Heart right ventricle (tissue), 16 donors: Measurements from ENCODE around the gene SLFN5. TPM values are rescaled to one million over a fixed set of nuclear protein-coding genes. Genes with fewer than 3 reads are reported as not detected.

Experiments used
- ATAC-seq, 8 donors: fragments of 200-7000 bp; cut with Tn5 transposase; one replicate each; pipeline ENCODE4 v1.9.1; 2020; ENCODE audit warnings: mild to moderate bottlenecking in 8 of 8, moderate library complexity in 8 of 8, moderate number of reproducible peaks in 1 of 8
- DNase-seq, 2 donors: peaks; one replicate each; pipeline ENCODE4 v3.0.0-alpha.2; 2020
- H3K27ac ChIP-seq, 10 donors: fragments of 200-600 bp; sonication (generic) in 2 of 10; one replicate each; pipeline versions ENCODE4 v1.5.0 to v1.8.0; 2020 to 2022; ENCODE audit warnings: mild to moderate bottlenecking in 3 of 10
- H3K27me3 ChIP-seq, 7 donors: fragments of 200-600 bp; one replicate each; pipeline ENCODE4 v1.8.0; 2021 to 2022; ENCODE audit warnings: mild to moderate bottlenecking in 2 of 7
- H3K36me3 ChIP-seq, 9 donors: fragments of 200-600 bp; sonication (generic) in 1 of 9; one replicate each; pipeline versions ENCODE4 v1.5.0 to v1.8.0; 2020 to 2022; ENCODE audit warnings: mild to moderate bottlenecking in 2 of 9
- H3K4me1 ChIP-seq, 9 donors: fragments of 200-600 bp; sonication (generic) in 1 of 9; one replicate each; pipeline versions ENCODE4 v1.5.0 to v1.8.0; 2020 to 2022; ENCODE audit warnings: mild to moderate bottlenecking in 4 of 9
- H3K4me3 ChIP-seq, 10 donors: fragments of 200-600 bp; sonication (generic) in 2 of 10; one replicate each; pipeline versions ENCODE4 v1.5.0 to v1.8.0; 2020 to 2022; ENCODE audit warnings: mild to moderate bottlenecking in 7 of 10, moderate library complexity in 2 of 10
- H3K9me3 ChIP-seq, 11 donors: fragments of 200-600 bp in 10 of 11; sonication (generic) in 2 of 11; one replicate each; pipeline versions ENCODE4 v1.5.0 to v1.8.0; 2013 to 2022; ENCODE audit warnings: mild to moderate bottlenecking in 2 of 11, control low read depth in 1 of 11, moderate library complexity in 1 of 11
- WGBS, 2 donors: extraction: QIAGEN DNeasy Blood & Tissue Kit; methylation state at CpG; one replicate each; pipeline ENCODE4 v1.1.7; 2013; ENCODE audit warnings: inconsistent platforms in 1 of 2; 5-methylcytosine and 5-hydroxymethylcytosine counted together
- intact Hi-C, 10 donors: fragments of 100-400 bp; cut with DNase I; formaldehyde crosslinking; loops; one replicate each; pipeline versions ENCODE4 v1.11.1 to v1.14.2; 2022
- polyA plus RNA-seq, 2 donors: library from polyadenylated mRNA; stranded (reverse); fragments of 200-250 nt; gene quantifications; one replicate each; pipeline ENCODE4 v1.2.3, GENCODE V29; 2013
- total RNA-seq, 10 donors: library from RNA; stranded (reverse); fragmentation: NEBNext Ultra II Directional in 3 of 10; extraction: Animal tissue kit (Norgen Biotek cat#: 25700) in 3 of 10; gene quantifications; one replicate each; pipeline versions ENCODE4 v1.2.1 to v1.2.4, GENCODE V29; 2021 to 2023
- TF ChIP-seq, protein P1 (sequence below), 9 donors: fragments of 200-600 bp; sonication (generic) in 2 of 9; IDR thresholded peaks; one replicate each; pipeline versions ENCODE4 v1.5.0 to v1.8.0; 2021 to 2022; ENCODE audit warnings: antibody characterized with exemption in 9 of 9, mild to moderate bottlenecking in 5 of 9, moderate library complexity in 1 of 9
- donor health status: Arrhythmogenic right ventricular cardiomyopathy.
- donor health status: ischemic (EF 13 %, LVEDD 7.1; RV severe dilation, severe dysfunction).
- donor health status: healthy with polysubstance abuse.
- donor health status: DM: no; HTN: yes; CAD: no.
- donor health status: DM: no; HTN: no; CAD: no.
- donor health status: ischemic (EF 25% LVEDD 6.9; RV normal size, moderate dysfunction).
- donor health status: ischemic (EF 25% LVEDD 5.7; RV mildly dilated, moderate dysfunction).
- donor health status: healthy.
- donor health status: DM: yes; HTN: yes; CAD: no.
- donor health status: Ischemic cardiomyopathy.
- donor health status: ischemic (EF 35%, LVEDD 5.7; RV mildly dilated, moderate dysfunction).
- donor health status: nonischemic (EF 11% LVEDD 7.7; RV severe dilation, severe dysfunction).
- donor health status: DM: yes; HTN: yes; CAD: no.
- donor health status: PGD.
- donor health status: ischemic (EF 29% LVEDD 5.4; RV normal size, mild dysfunction).
- donor health status: nonischemic (EF 23%, LVEDD 6.1; RV moderate dilation, normal function).

Gene SLFN5
- total and polyA plus RNA-seq, 12 donors = 2.5 to 29.8 (median 13.8) TPM

DNA sequence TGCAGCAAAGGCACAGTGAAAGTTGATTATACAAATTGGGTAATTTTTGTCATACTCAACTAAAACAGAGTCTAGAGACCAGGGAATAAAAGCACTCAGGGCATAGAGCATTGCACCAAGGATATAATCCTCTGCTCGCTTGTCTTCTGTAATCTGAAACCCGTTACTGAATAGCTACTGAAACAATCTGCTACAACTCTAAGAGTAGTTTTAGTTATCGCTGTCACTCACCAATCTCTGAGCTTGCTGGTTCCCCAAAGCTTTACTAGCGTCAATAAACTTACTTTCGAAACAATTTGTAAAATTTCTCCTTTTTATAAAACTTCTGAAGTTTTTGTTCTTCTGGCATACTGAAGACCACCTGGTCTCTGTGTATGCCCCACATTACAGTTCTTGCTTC is 25.8 kb upstream of the SLFN5 start:
- ATAC-seq (no peak), DNase-seq (no peak)
- intact Hi-C loops = no loop called here
- Histone ChIP-seq H3K4me3 (no peak overlapping the region), H3K27ac (peak overlapping the region in 1 of 10 donors; percentile 83), H3K27me3 (peaks cover 0 to 6% (median 0%) of the 10 kb centered on the region in 7 donors), H3K4me1 (peaks cover 0 to 77% (median 23%) of the 10 kb centered on the region in 9 donors), H3K9me3 (peaks cover 0 to 2% (median 0%) of the 10 kb centered on the region in 11 donors), H3K36me3 (no peaks in the 10 kb centered on the region)
- TF ChIP-seq, protein P1, sequence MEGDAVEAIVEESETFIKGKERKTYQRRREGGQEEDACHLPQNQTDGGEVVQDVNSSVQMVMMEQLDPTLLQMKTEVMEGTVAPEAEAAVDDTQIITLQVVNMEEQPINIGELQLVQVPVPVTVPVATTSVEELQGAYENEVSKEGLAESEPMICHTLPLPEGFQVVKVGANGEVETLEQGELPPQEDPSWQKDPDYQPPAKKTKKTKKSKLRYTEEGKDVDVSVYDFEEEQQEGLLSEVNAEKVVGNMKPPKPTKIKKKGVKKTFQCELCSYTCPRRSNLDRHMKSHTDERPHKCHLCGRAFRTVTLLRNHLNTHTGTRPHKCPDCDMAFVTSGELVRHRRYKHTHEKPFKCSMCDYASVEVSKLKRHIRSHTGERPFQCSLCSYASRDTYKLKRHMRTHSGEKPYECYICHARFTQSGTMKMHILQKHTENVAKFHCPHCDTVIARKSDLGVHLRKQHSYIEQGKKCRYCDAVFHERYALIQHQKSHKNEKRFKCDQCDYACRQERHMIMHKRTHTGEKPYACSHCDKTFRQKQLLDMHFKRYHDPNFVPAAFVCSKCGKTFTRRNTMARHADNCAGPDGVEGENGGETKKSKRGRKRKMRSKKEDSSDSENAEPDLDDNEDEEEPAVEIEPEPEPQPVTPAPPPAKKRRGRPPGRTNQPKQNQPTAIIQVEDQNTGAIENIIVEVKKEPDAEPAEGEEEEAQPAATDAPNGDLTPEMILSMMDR (IDR thresholded peaks at IDR 0.05) = no peak
- 63 to 73% methylated on average over 5 of the region's 5 CpGs for WGBS, 2 donors

DNA sequence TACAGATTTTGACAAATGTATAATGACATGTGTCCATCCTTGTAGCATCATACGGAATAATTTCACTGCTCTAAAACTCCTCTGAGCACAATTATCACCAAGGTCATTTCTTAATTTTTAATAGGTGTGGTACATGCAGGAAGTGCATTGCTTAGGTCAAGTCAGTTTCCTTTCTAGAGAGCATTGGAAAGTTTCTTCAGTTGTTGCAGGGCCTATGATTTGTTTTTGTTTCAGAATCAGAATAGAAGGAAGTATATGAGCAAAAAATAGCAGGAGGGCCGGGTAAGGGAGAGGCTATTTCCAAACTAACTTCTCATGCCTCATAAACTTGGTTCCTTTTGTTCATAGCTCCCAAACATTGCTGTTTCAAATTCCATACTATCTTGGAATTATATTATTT is 24.0 kb upstream of the SLFN5 start:
- H3K27me3 ChIP-seq = peaks cover 0 to 6% (median 0%) of the 10 kb centered on the region in 7 donors
- H3K4me3 ChIP-seq = no peak overlapping the region
- TF ChIP-seq, protein P1 (IDR thresholded peaks at IDR 0.05) = no peak
- H3K27ac ChIP-seq = peak overlapping the region in 9 of 10 donors; percentile 21 to 80 (median 69)
- H3K36me3 ChIP-seq = no peaks in the 10 kb centered on the region
- 53 to 54% methylated on average over 2 of the region's 2 CpGs for WGBS, 2 donors
- peaks cover 0 to 64% (median 19%) of the 10 kb centered on the region in 9 donors for H3K4me1 ChIP-seq
- intact Hi-C loops = no loop called here
- peak in 1 of 2 donors; percentile 11 for DNase-seq
- peak in 7 of 8 donors; percentile 60 to 90 (median 74) for ATAC-seq
- peaks cover 0 to 9% (median 0%) of the 10 kb centered on the region in 11 donors for H3K9me3 ChIP-seq

DNA sequence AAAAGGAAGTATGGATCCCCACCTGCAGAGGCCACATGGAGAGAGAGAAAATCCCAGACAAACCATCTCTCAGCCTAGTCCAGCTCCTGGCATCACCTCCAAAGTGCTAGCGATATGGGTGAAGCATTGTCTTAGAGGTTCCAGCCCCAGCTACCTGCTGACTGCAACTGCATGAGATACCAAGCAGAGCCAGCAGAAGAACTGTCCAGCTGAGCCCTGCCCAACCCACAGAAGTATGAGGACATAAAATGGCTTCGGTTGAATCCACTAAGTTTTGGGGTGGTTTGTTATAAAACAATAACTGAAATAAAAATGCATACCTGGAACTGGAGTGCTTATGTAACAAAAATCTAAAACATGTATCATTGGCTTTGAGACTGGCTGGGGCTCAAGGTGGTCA is 20.4 kb upstream of the SLFN5 start:
- Histone ChIP-seq H3K27me3 (peaks cover 0 to 3% (median 0%) of the 10 kb centered on the region in 7 donors), H3K27ac (no peak overlapping the region), H3K4me3 (no peak overlapping the region), H3K4me1 (peaks cover 0 to 30% (median 19%) of the 10 kb centered on the region in 9 donors), H3K36me3 (no peaks in the 10 kb centered on the region), H3K9me3 (peaks cover 0 to 9% (median 0%) of the 10 kb centered on the region in 11 donors)
- TF ChIP-seq, protein P1 (IDR thresholded peaks at IDR 0.05) = no peak
- no peak for ATAC-seq
- WGBS, 2 donors = 95 to 96% methylated on average over 2 of the region's 2 CpGs
- intact Hi-C loops = no loop called here
- DNase-seq = no peak

DNA sequence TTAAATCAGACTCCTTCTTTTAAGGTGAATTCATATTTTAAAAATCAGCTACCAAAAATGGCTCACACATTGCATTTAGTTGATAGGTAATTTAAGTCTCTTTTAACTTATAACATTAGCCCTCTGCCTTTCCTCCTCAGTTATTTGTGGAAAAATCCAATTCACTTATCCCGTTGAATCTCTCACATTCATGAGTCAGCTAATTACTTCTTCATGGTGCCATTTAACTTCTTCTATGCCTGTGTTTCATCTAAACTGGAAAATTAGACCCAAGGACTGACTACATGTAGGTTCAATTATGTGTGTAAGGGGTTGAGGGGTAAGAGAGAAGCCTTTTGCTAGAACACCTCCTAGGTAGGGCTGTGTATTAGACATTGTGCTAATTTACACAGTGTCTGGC is 18.4 kb upstream of the SLFN5 start:
- peaks cover 0 to 11% (median 7%) of the 10 kb centered on the region in 9 donors for H3K4me1 ChIP-seq
- no peak overlapping the region for H3K4me3 ChIP-seq
- H3K27ac ChIP-seq = no peak overlapping the region
- intact Hi-C loops = no loop called here
- H3K36me3 ChIP-seq = no peaks in the 10 kb centered on the region
- TF ChIP-seq, protein P1 (IDR thresholded peaks at IDR 0.05) = no peak
- DNase-seq (no peak), ATAC-seq (no peak)
- H3K27me3 ChIP-seq = peaks cover 0 to 3% (median 0%) of the 10 kb centered on the region in 7 donors
- H3K9me3 ChIP-seq = peaks cover 0 to 9% (median 0%) of the 10 kb centered on the region in 11 donors
- 44 to 64% methylated on average over 1 of the region's 1 CpG for WGBS, 2 donors
